IMR-90 (cell line): Measurements from ENCODE around the gene CEP83. TPM values are rescaled to one million over a fixed set of nuclear protein-coding genes. Genes with fewer than 3 reads are reported as not detected.

Experiments used
- CEBPB ChIP-seq: IDR thresholded peaks from 2 replicates; pipeline ENCODE4 v1.6.1; 2012; ENCODE audit warnings: low read depth, low read length, improper control_type of control experiment
- MAFK ChIP-seq: IDR thresholded peaks from 2 replicates; pipeline ENCODE4 v1.6.1; 2012; ENCODE audit warnings: low read depth, low read length, improper control_type of control experiment
- MAZ ChIP-seq: IDR thresholded peaks from 2 replicates; pipeline ENCODE4 v1.6.1; 2012; ENCODE audit warnings: low read depth, mild to moderate bottlenecking, low read length, improper control_type of control experiment, moderate library complexity, borderline replicate concordance
- POLR2A ChIP-seq: IDR thresholded peaks from 2 replicates; pipeline ENCODE4 v1.6.1; 2012; ENCODE audit warnings: mild to moderate bottlenecking, low read depth, low read length
- RAD21 ChIP-seq: IDR thresholded peaks from 2 replicates; pipeline ENCODE4 v1.6.1; 2012; ENCODE audit warnings: low read length, improper control_type of control experiment
- RCOR1 ChIP-seq: IDR thresholded peaks from 2 replicates; pipeline ENCODE4 v1.6.1; 2012; ENCODE audit warnings: mild to moderate bottlenecking, low read length, improper control_type of control experiment; ENCODE audit not compliant: insufficient replicate concordance
- RFX5 ChIP-seq: IDR thresholded peaks from 2 replicates; pipeline ENCODE4 v1.8.0; 2012; ENCODE audit warnings: low read depth, mild to moderate bottlenecking, low read length, moderate library complexity
- SMC3 ChIP-seq: fragments of 150-350 bp; IDR thresholded peaks from 2 replicates; pipeline ENCODE4 v1.6.1; 2016; ENCODE audit warnings: low read depth, mild to moderate bottlenecking, antibody characterized with exemption, low read length, moderate library complexity
- USF2 ChIP-seq: fragments of 150-350 bp; IDR thresholded peaks from 2 replicates; pipeline ENCODE4 v1.6.1; 2017; ENCODE audit warnings: mild to moderate bottlenecking, antibody characterized with exemption, low read length, low read depth
- polyA plus RNA-seq, 3 experiments: library from polyadenylated mRNA; depleted of rRNA; stranded (reverse); fragments of >200 nt; gene quantifications; 2 replicates each; pipeline ENCODE4 v1.2.3, GENCODE V29; 2012; ENCODE audit warnings: low replicate concordance in 1 of 3
- total RNA-seq: library from RNA; depleted of rRNA; stranded (reverse); fragments of >200 nt; gene quantifications from 2 replicates; pipeline ENCODE4 v1.2.3, GENCODE V29; 2012

CEP83 gene
- total and polyA plus RNA-seq, 2 of the 4 experiments (the other 2 are of a cell fraction) = 3.9 to 8.9 TPM

GRCh38 chr12:94459728-94460615 lies at the start of gene CEP83 (continued):
- peak; percentile 70; the same call in 1 of the 2 replicates for TF ChIP-seq USF2
- no peak for TF ChIP-seq MAFK
- TF ChIP-seq RFX5 = no peak
- TF ChIP-seq MAZ = peak; percentile 79; the same call in 1 of the 2 replicates
- TF ChIP-seq SMC3 = no peak
- TF ChIP-seq POLR2A = peak; percentile 76
- TF ChIP-seq CEBPB = no peak
- TF ChIP-seq RAD21 = no peak
- no peak for TF ChIP-seq RCOR1
